Neural cell (in vitro differentiated cells): Measurements from ENCODE around the gene EBF3. TPM values are rescaled to one million over a fixed set of nuclear protein-coding genes. Genes with fewer than 3 reads are reported as not detected.

Experiments used
- H2AFZ ChIP-seq: fragments of 200-600, 300-800 bp; sonication (generic), shearing (Covaris generic); 2 replicates; pipeline ENCODE4 v1.6.0; 2014; ENCODE audit warnings: low read depth, mild to moderate bottlenecking, antibody characterized with exemption, low read length, moderate library complexity
- H3F3A ChIP-seq: fragments of 200-600 bp; shearing (Covaris generic); 2 replicates; pipeline ENCODE4 v1.6.1; 2016; ENCODE audit warnings: mild to moderate bottlenecking, moderate library complexity, mixed read lengths, antibody characterized with exemption, low read length; ENCODE audit not compliant: insufficient read depth, poor library complexity, severe bottlenecking
- H3K27ac ChIP-seq: fragments of 200-600, 300-800 bp; sonication (generic), shearing (Covaris generic); 2 replicates; pipeline ENCODE4 v1.5.1; 2014; ENCODE audit warnings: mild to moderate bottlenecking, low read length, moderate library complexity
- H3K27me3 ChIP-seq: fragments of 300-800, 200-600 bp; sonication (generic), shearing (Covaris generic); 2 replicates; pipeline ENCODE4 v1.6.0; 2014; ENCODE audit warnings: mild to moderate bottlenecking, low read depth, low read length, moderate library complexity; ENCODE audit not compliant: insufficient read depth
- H3K36me3 ChIP-seq: fragments of 300-800, 200-600 bp; sonication (generic), shearing (Covaris generic); 2 replicates; pipeline ENCODE4 v1.5.1; 2014; ENCODE audit warnings: mild to moderate bottlenecking, antibody characterized with exemption, low read length, moderate library complexity; ENCODE audit not compliant: insufficient read depth
- H3K4me2 ChIP-seq: fragments of 300-800, 200-600 bp; sonication (generic), shearing (Covaris generic); 2 replicates; pipeline ENCODE4 v1.6.0; 2014; ENCODE audit warnings: mild to moderate bottlenecking, low read length
- H3K4me3 ChIP-seq: fragments of 300-800, 200-600 bp; sonication (generic), shearing (Covaris generic); 2 replicates; pipeline ENCODE4 v1.5.1; 2014; ENCODE audit warnings: mild to moderate bottlenecking, low read length, moderate library complexity
- H3K79me2 ChIP-seq: fragments of 200-600 bp; shearing (Covaris generic); replicated peaks from 2 replicates; pipeline ENCODE4 v1.6.0; 2014; ENCODE audit warnings: mild to moderate bottlenecking, low read length, moderate library complexity; ENCODE audit not compliant: insufficient read depth
- H3K9ac ChIP-seq: fragments of 300-800, 200-600 bp; sonication (generic), shearing (Covaris generic); 2 replicates; pipeline ENCODE4 v1.6.1; 2016; ENCODE audit warnings: mild to moderate bottlenecking, low read length, mixed read lengths
- H3K9me2 ChIP-seq: fragments of 200-600 bp; shearing (Covaris generic); 2 replicates; pipeline ENCODE4 v1.6.1; 2016; ENCODE audit warnings: mild to moderate bottlenecking, low read length, mixed read lengths; ENCODE audit not compliant: insufficient read depth
- H3K9me3 ChIP-seq: fragments of 200-600, 300-800 bp; sonication (generic), shearing (Covaris generic); 2 replicates; pipeline ENCODE4 v1.6.1; 2016; ENCODE audit warnings: mild to moderate bottlenecking, mixed run types, low read length, moderate library complexity, mixed read lengths
- H4K20me1 ChIP-seq: fragments of 200-600 bp; shearing (Covaris generic); 2 replicates; pipeline ENCODE4 v1.6.1; 2016; ENCODE audit warnings: mild to moderate bottlenecking, mixed run types; ENCODE audit not compliant: insufficient read depth
- CTCF ChIP-seq: fragments of 450-650 bp; IDR thresholded peaks from 2 replicates; pipeline ENCODE4 v1.5.1; 2014; ENCODE audit warnings: antibody characterized with exemption, mild to moderate bottlenecking, moderate library complexity; ENCODE audit not compliant: poor library complexity, severe bottlenecking
- EZH2 ChIP-seq: fragments of 200-600, 300-800 bp; shearing (Covaris generic), sonication (generic); IDR thresholded peaks from 2 replicates; pipeline ENCODE4 v1.6.1; 2014; ENCODE audit warnings: antibody characterized with exemption, low read length, borderline replicate concordance, mild to moderate bottlenecking; ENCODE audit not compliant: insufficient read depth, poor library complexity, severe bottlenecking
- MXI1 ChIP-seq: fragments of 450-650 bp; conservative IDR thresholded peaks from 2 replicates; pipeline ENCODE4 v1.6.1; 2014; ENCODE audit warnings: antibody characterized with exemption, mild to moderate bottlenecking; ENCODE audit not compliant: poor library complexity, severe bottlenecking
- POLR2AphosphoS5 ChIP-seq: IDR thresholded peaks from 2 replicates; pipeline ENCODE4 v1.6.1; 2012
- RAD21 ChIP-seq: fragments of 450-650 bp; conservative IDR thresholded peaks from 2 replicates; pipeline ENCODE4 v1.6.1; 2014; ENCODE audit warnings: antibody characterized with exemption, mild to moderate bottlenecking, moderate library complexity
- REST ChIP-seq: IDR thresholded peaks from 2 replicates; pipeline ENCODE4 v1.6.1; 2012; ENCODE audit warnings: borderline replicate concordance
- SMC3 ChIP-seq: fragments of 450-650 bp; conservative IDR thresholded peaks from 2 replicates; pipeline ENCODE4 v1.6.1; 2014; ENCODE audit warnings: antibody characterized with exemption, mild to moderate bottlenecking, moderate library complexity; ENCODE audit not compliant: poor library complexity
- TAF1 ChIP-seq: IDR thresholded peaks from 2 replicates; pipeline ENCODE4 v1.6.1; 2012; ENCODE audit warnings: low read depth
- polyA plus RNA-seq: library from polyadenylated mRNA; depleted of rRNA; stranded (reverse); fragments of >200 nt; gene quantifications from 2 replicates; pipeline ENCODE4 v1.2.3, GENCODE V29; 2014

EBF3 gene
- polyA plus RNA-seq, 1 donor from 2014 or later, result 0.38 TPM

- Histone ChIP-seq H3K27me3 (no peaks in the 10 kb centered on the region), H2AFZ (no peak overlapping the region), H3K36me3 (no peaks in the 10 kb centered on the region), H3K9me2 (no peaks in the 10 kb centered on the region), H4K20me1 (no peaks in the 10 kb centered on the region), H3K4me3 (no peak overlapping the region), H3K79me2 (no peaks in the 10 kb centered on the region), H3K9me3 (no peaks in the 10 kb centered on the region), H3K9ac (no peak overlapping the region), H3F3A (no peaks in the 10 kb centered on the region), H3K27ac (no peak overlapping the region), H3K4me2 (no peak overlapping the region)
- TF ChIP-seq SMC3 (no peak), POLR2AphosphoS5 (no peak), CTCF (no peak), TAF1 (no peak), EZH2 (no peak), RAD21 (no peak), REST (no peak)
Measured at GRCh38 chr10:129934196-129934925, 29.7 kb downstream of the EBF3 start.

- no peaks in the 10 kb centered on the region for H3K27me3 ChIP-seq
- no peak overlapping the region for H3K27ac ChIP-seq
- no peak overlapping the region for H3K4me2 ChIP-seq
- TF ChIP-seq EZH2 (no peak), CTCF (no peak), SMC3 (no peak), REST (no peak), MXI1 (no peak), POLR2AphosphoS5 (no peak), RAD21 (no peak)
- no peaks in the 10 kb centered on the region for H3K79me2 ChIP-seq
- no peaks in the 10 kb centered on the region for H3K36me3 ChIP-seq
- no peak overlapping the region for H2AFZ ChIP-seq
- no peaks in the 10 kb centered on the region for H3F3A ChIP-seq
- H4K20me1 ChIP-seq, result no peaks in the 10 kb centered on the region
- no peak overlapping the region for H3K9ac ChIP-seq
- H3K9me3 ChIP-seq, result no peaks in the 10 kb centered on the region
- H3K4me3 ChIP-seq, result no peak overlapping the region
- no peaks in the 10 kb centered on the region for H3K9me2 ChIP-seq
Measured at GRCh38 chr10:129933456-129934092, 30.5 kb downstream of the EBF3 start.
